ENCODE data around the gene FBXW5.
A peak's percentile ranks its signal among the peaks of the same experiment; 100 is the strongest.

Gene FBXW5

GRCh38 chr9:136947028-136947891 lies 2.7 kb upstream of the FBXW5 start:
- POLR2A ChIA-PET: interaction anchor here (1.5 to 1.6 kb wide), 2 partner anchors 11 to 88 kb away, joined by 6 to 13 read pairs; no protein-coding TSS in a partner anchor
- TF ChIP-seq, protein P1, sequence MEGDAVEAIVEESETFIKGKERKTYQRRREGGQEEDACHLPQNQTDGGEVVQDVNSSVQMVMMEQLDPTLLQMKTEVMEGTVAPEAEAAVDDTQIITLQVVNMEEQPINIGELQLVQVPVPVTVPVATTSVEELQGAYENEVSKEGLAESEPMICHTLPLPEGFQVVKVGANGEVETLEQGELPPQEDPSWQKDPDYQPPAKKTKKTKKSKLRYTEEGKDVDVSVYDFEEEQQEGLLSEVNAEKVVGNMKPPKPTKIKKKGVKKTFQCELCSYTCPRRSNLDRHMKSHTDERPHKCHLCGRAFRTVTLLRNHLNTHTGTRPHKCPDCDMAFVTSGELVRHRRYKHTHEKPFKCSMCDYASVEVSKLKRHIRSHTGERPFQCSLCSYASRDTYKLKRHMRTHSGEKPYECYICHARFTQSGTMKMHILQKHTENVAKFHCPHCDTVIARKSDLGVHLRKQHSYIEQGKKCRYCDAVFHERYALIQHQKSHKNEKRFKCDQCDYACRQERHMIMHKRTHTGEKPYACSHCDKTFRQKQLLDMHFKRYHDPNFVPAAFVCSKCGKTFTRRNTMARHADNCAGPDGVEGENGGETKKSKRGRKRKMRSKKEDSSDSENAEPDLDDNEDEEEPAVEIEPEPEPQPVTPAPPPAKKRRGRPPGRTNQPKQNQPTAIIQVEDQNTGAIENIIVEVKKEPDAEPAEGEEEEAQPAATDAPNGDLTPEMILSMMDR (IDR thresholded peaks at IDR 0.05; ENCODE audit: insufficient read depth, low read length, missing control alignments): no peak
- CTCF ChIA-PET: interaction anchor here (0.7 to 6.3 kb wide), 29 partner anchors 7 to 122 kb away, joined by 3 to 148 read pairs (median 6); partner anchors contain the start of genes ABCA2, FUT7, NPDC1 and PAXX
- DNase-seq (ENCODE audit: low read depth, low spot score): no peak
- H3K4me3 ChIP-seq (ENCODE audit: low read depth, low read length): no peak overlapping the region

DNA sequence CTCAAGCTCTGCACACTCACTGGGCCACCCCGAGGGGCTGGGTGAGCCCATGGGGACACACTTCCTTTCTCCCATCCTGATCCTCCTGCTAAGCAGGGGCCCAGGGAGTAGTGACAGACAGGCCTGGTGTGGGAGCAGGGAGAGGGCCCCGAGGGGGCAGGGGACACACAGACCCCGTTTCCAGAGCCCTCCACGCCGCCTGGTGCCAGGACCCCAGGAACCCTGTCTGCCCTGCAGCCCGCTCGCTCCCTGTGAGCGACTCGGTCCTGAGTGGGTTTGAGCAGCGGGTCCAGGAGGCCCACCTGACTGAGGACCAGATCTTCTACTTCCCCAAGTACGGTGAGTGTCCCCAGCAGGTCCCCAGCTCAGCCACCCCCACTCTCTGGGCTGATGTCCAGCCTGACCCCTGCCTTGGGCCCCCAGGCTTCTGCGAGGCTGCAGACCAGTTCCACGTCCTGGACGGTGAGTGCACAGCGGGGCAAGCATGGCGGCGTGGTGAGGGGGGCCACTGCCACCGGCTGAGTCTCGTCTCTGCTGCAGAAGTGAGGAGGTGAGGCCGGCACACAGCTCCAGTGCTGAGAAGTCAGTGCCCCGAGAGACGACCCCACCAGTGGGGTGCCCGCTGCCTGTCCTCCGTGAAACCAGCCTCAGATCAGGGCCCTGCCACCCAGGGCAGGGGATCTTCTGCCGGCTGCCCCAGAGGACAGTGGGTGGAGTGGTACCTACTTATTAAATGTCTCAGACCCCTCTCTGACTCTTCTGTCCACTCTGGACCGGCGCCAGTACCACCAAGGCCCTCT lies 1.9 kb upstream of the FBXW5 start:
- CTCF ChIA-PET: interaction anchor here (1.0 to 6.3 kb wide), 14 partner anchors 8 to 120 kb away, joined by 3 to 148 read pairs (median 7); partner anchors contain the start of genes ABCA2 and TRAF2
- DNase-seq (ENCODE audit: low read depth, low spot score): no peak
- TF ChIP-seq, protein P1 (IDR thresholded peaks at IDR 0.05; ENCODE audit: insufficient read depth, low read length, missing control alignments): no peak
- POLR2A ChIA-PET: no interaction called here
- H3K4me3 ChIP-seq (ENCODE audit: low read depth, low read length): no peak overlapping the region

DNA sequence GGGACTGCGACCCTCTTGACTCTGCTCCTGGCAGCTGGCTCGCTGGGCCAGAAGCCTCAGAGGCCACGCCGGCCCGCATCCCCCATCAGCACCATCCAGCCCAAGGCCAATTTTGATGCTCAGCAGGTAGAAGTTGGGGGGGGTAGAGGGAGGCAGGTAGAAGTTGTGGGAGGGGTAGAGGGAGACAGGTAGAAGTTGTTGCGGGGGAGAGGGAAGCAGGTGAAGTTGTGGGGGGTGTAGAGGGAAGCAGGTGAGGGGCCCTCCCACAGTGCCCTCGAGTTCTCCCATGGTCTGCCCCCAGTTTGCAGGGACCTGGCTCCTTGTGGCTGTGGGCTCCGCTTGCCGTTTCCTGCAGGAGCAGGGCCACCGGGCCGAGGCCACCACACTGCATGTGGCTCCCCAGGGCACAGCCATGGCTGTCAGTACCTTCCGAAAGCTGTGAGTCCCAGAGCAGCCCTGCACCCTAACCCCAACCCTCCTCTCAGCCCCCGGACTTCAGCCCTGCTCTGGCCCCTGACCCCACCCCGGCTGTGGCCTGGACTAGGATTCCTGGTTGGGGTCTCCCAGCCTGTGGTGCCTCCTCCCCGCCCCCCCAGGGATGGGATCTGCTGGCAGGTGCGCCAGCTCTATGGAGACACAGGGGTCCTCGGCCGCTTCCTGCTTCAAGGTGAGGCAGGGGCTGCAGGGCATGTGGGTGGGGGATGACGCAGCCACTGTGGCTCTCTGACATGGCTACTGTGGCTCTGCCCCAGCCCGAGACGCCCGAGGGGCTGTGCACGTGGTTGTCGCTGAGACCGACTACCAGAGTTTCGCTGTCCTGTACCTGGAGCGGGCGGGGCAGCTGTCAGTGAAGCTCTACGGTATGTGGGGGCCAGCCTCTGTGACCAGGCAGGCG lies 1.0 kb upstream of the FBXW5 start:
- POLR2A ChIA-PET: no interaction called here
- DNase-seq (ENCODE audit: low read depth, low spot score): no peak
- TF ChIP-seq, protein P1 (IDR thresholded peaks at IDR 0.05; ENCODE audit: insufficient read depth, low read length, missing control alignments): no peak
- H3K4me3 ChIP-seq (ENCODE audit: low read depth, low read length): no peak overlapping the region
- CTCF ChIA-PET: interaction anchor here (0.6 to 6.3 kb wide), 15 partner anchors 9 to 217 kb away, joined by 3 to 148 read pairs (median 3); partner anchors contain the start of genes ABCA2 and TRAF2

- no peak for DNase-seq (ENCODE audit: low read depth, low spot score)
- TF ChIP-seq, protein P1 (IDR thresholded peaks at IDR 0.05; ENCODE audit: insufficient read depth, low read length, missing control alignments): no peak
- peak overlapping the region; percentile 81 for H3K4me3 ChIP-seq (ENCODE audit: low read depth, low read length)
- CTCF ChIA-PET: interaction anchor here (0.8 to 6.3 kb wide), 12 partner anchors 11 to 120 kb away, joined by 3 to 148 read pairs (median 4); partner anchors contain the start of genes ABCA2 and FUT7
- POLR2A ChIA-PET: interaction anchor here (1.0 kb wide), 1 partner anchor 87 kb away, joined by 3 read pairs; no protein-coding TSS in a partner anchor
Measured at GRCh38 chr9:136944212-136944518, 373 bp downstream of the FBXW5 start.

- H3K4me3 ChIP-seq (ENCODE audit: low read depth, low read length): peak overlapping the region; percentile 81
- TF ChIP-seq, protein P1 (IDR thresholded peaks at IDR 0.05; ENCODE audit: insufficient read depth, low read length, missing control alignments): no peak
- CTCF ChIA-PET: interaction anchor here (0.8 to 6.3 kb wide), 13 partner anchors 11 to 121 kb away, joined by 3 to 148 read pairs (median 5); partner anchors contain the start of genes ABCA2 and FUT7
- POLR2A ChIA-PET: interaction anchor here (1.0 kb wide), 1 partner anchor 87 kb away, joined by 3 read pairs; no protein-coding TSS in a partner anchor
- DNase-seq (ENCODE audit: low read depth, low spot score): no peak
Measured at GRCh38 chr9:136943291-136944211, 987 bp downstream of the FBXW5 start.
